NT2/D1 (cell line): ENCODE measurements around the gene RSPRY1.
"Not testable (repeated sequence)": the region's sequence is repeated elsewhere in the genome, so short reads cannot be mapped to it uniquely, and the experiment has no call there.

ENCODE experiments used
- SUZ12 ChIP-seq: IDR thresholded peaks from 2 replicates; pipeline ENCODE4 v1.6.1; 2011; ENCODE audit not compliant: insufficient read length, insufficient read depth; ENCODE audit errors: extremely low read depth
- YY1 ChIP-seq: IDR thresholded peaks from 2 replicates; pipeline ENCODE4 v1.6.1; 2011; ENCODE audit not compliant: insufficient read length, insufficient read depth
- ZNF274 ChIP-seq: IDR thresholded peaks from 2 replicates; pipeline ENCODE4 v1.6.1; 2011; ENCODE audit warnings: mild to moderate bottlenecking, low read depth, low read length

GRCh38 chr16:57187902-57188710 is 2.0 kb downstream of the RSPRY1 start:
- TF ChIP-seq ZNF274, YY1, SUZ12: not testable (repeated sequence)
